ENCODE data around the gene CLIC1. TPM values are rescaled to one million over a fixed set of nuclear protein-coding genes. Genes with fewer than 3 reads are reported as not detected.

CLIC1 gene
- total and polyA plus RNA-seq, 12 donors, result 109 to 426 (median 217) TPM

DNA sequence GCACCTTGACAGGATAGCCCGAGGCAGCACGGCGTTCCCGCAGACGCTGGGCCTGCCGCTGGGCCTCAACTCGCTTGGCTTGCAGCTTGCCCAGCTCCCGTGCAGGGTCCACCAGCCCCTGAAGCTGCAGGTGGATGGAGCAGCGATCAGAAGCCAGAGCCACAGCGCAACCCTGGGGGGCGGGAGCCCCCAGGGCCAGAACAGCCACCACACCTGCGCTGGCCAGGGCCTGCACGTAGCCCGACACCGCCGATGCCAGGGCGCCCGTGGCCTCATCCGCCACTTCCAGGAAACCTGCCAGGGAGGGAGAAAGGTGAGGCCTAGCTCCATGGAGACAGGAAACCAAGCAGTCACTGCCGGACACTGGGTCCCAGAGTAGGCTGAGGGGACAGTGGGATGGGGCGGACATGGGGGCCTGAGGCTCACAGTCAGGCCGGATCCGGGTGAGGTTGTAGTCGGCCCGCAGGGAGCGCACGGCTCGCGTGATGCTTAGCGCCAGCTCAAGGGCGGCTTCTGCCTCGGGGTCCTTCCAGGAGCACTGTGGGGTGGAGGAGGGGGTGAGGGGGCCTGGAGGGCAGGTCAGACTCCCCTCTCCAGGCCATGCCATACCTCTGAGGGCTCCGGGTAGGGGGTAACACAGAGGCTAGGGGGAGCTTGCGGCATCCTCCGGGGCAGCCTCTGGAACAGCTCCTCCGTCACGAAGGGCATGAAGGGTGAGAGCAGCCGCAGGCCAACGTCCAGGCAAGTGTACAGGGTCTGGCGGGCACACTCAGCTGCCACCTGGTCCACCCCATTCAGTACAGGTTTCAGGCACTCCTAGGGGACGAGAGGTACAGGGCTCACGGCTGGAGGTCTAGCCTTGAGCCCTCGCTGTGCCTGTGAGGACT lies 42.9 kb upstream of the CLIC1 start:
- TF ChIP-seq POLR2A (IDR thresholded peaks at IDR 0.05), result no peak
- TF ChIP-seq, protein P1, sequence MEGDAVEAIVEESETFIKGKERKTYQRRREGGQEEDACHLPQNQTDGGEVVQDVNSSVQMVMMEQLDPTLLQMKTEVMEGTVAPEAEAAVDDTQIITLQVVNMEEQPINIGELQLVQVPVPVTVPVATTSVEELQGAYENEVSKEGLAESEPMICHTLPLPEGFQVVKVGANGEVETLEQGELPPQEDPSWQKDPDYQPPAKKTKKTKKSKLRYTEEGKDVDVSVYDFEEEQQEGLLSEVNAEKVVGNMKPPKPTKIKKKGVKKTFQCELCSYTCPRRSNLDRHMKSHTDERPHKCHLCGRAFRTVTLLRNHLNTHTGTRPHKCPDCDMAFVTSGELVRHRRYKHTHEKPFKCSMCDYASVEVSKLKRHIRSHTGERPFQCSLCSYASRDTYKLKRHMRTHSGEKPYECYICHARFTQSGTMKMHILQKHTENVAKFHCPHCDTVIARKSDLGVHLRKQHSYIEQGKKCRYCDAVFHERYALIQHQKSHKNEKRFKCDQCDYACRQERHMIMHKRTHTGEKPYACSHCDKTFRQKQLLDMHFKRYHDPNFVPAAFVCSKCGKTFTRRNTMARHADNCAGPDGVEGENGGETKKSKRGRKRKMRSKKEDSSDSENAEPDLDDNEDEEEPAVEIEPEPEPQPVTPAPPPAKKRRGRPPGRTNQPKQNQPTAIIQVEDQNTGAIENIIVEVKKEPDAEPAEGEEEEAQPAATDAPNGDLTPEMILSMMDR (IDR thresholded peaks at IDR 0.05), result no peak
- Histone ChIP-seq H3K36me3 (replicated peaks in 1 of 2) (peaks cover 0 to 60% of the 10 kb centered on the region in 2 donors), H3K9me3 (replicated peaks in 1 of 3) (no peaks in the 10 kb centered on the region), H3K27ac (no peak overlapping the region), H3K4me3 (no peak overlapping the region), H3K27me3 (no peaks in the 10 kb centered on the region), H3K4me1 (replicated peaks in 1 of 2) (peaks cover 6 to 8% of the 10 kb centered on the region in 2 donors)
- no peak for DNase-seq
- intact Hi-C loops (cut with DNase I), result no loop called here
- WGBS, 4 donors, result 83 to 94% (median 93%) methylated on average over 3 to 43 of the region's 43 CpGs

DNA sequence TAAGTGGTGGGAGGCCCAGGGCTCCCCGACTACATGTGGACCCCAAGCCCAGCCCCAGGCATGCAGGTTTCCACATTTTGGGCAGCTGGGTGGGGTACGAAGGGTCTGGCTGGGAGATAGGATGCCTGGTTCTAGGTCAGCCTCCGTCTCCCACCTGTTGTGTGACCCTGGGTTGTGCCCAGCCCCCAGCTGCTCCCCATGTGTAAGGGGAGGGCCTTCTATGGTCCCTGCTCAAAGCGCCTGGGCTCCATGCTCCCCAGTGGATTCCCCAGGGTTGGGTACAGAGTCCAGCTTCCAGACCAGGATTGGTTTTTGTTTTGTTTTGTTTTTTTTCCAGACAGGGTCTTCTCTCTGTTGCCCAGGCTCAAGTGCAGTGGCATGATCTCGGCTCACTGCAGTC lies 41.9 kb upstream of the CLIC1 start:
- no peak overlapping the region for H3K4me3 ChIP-seq
- 91 to 100% (median 96%) methylated on average over 5 of the region's 5 CpGs for WGBS, 4 donors
- H3K27ac ChIP-seq, result no peak overlapping the region
- no peaks in the 10 kb centered on the region for H3K27me3 ChIP-seq
- peaks cover 0 to 49% of the 10 kb centered on the region in 2 donors for H3K36me3 ChIP-seq (replicated peaks in 1 of 2)
- DNase-seq, result no peak
- intact Hi-C loops (cut with DNase I), result no loop called here
- no peak for TF ChIP-seq POLR2A (IDR thresholded peaks at IDR 0.05)
- TF ChIP-seq, protein P1 (IDR thresholded peaks at IDR 0.05), result no peak
- peaks cover 6 to 8% of the 10 kb centered on the region in 2 donors for H3K4me1 ChIP-seq (replicated peaks in 1 of 2)
- no peaks in the 10 kb centered on the region for H3K9me3 ChIP-seq (replicated peaks in 1 of 3)

DNA sequence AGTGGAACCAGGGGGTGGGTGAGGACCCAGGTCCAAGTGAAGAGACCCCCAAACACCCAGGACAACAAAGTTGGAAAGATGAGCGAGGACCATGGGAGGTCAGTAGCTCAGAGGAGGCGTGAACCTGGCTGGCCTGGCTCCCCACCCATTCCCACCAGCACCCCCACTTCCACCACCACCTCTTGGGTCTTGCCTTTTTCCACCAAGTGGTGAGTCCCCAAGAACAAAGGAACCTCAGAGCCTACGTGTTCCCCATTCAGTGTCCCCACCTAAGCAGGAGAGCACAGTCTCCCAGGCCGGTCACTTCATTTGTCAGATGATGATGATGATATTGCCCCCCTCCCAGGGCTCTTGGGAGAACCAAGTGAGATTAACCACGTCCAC lies 41.3 kb upstream of the CLIC1 start:
- H3K27ac ChIP-seq, result no peak overlapping the region
- H3K4me3 ChIP-seq, result no peak overlapping the region
- intact Hi-C loops (cut with DNase I), result no loop called here
- TF ChIP-seq, protein P1 (IDR thresholded peaks at IDR 0.05), result no peak
- TF ChIP-seq POLR2A (IDR thresholded peaks at IDR 0.05), result no peak
- DNase-seq, result no peak
- peaks cover 0 to 44% of the 10 kb centered on the region in 2 donors for H3K36me3 ChIP-seq (replicated peaks in 1 of 2)
- WGBS, 4 donors, result 91 to 100% (median 95%) methylated on average over 3 to 5 of the region's 5 CpGs
- no peaks in the 10 kb centered on the region for H3K27me3 ChIP-seq
- H3K4me1 ChIP-seq (replicated peaks in 1 of 2), result peaks cover 6 to 8% of the 10 kb centered on the region in 2 donors
- H3K9me3 ChIP-seq (replicated peaks in 1 of 3), result no peaks in the 10 kb centered on the region

DNA sequence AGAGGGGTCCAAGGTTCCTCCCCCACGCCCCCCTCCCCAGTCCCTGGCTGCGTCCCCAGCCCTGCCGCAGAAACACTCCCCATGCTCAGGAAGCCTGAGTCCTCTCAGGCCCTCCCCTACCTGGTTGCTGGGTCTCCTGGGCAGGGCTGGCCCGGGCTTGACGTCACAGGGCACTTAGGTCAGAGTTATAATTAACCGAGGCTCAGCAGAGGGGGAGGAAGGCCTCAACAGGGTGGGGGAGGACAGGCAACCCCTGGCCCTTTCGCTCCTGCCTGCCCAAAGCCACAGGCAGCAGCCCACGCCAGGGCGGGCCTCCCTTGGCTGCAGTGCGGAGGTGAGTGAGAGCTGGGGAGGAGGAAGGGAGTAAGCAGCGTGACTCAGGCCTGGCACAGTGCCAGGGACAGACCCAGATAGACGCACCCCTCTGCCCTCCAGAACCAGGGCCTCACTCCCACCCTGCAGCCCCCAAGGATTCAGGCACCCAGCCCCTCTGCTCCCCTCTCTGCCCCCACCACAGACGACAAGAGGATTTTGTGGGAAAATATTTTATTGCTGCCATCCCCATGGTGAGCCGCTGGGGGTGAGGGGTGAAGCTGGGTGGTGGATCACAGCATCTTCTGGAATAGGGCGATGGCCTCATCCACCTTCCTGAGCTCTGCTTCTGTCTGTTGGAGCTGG lies 40.8 kb upstream of the CLIC1 start, which contains the start of gene VWA7:
TSS of gene VWA7 (minus strand) at position 340 of the 678 bp plus-strand sequence. CDS start 549 bp downstream, outside the sequence.
- Histone ChIP-seq H3K4me1 (replicated peaks in 1 of 2) (peaks cover 6 to 8% of the 10 kb centered on the region in 2 donors), H3K36me3 (replicated peaks in 1 of 2) (peaks cover 0 to 38% of the 10 kb centered on the region in 2 donors), H3K27ac (peak within 1 kb of the TSS in 1 of 5 donors; percentile 40), H3K9me3 (replicated peaks in 1 of 3) (no peaks in the 10 kb centered on the region), H3K4me3 (no peak within 1 kb of the TSS), H3K27me3 (no peaks in the 10 kb centered on the region)
- intact Hi-C loops (cut with DNase I), result no loop called here
- peak; percentile 45 to 80 (median 60) for DNase-seq
- 1 to 62% (median 13%) methylated on average over 3 to 15 of the region's 15 CpGs for WGBS, 4 donors
- TF ChIP-seq, protein P1 (IDR thresholded peaks at IDR 0.05), result no peak
- TF ChIP-seq POLR2A (IDR thresholded peaks at IDR 0.05), result no peak
